Body of pancreas (tissue), 4 donors: ENCODE results near the gene PTPN14. TPM values are rescaled to one million over a fixed set of nuclear protein-coding genes. Genes with fewer than 3 reads are reported as not detected.

Experiments used
- ATAC-seq: fragments of 150-250 bp; one replicate; pipeline ENCODE4 v1.9.1; 2016
- DNase-seq, 4 donors: peaks; one replicate each; pipeline ENCODE4 v3.0.0-alpha.2; 2019
- H3K27ac ChIP-seq, 4 donors: fragments of 200-600 bp; sonication (generic); 1 replicate in 3 of 4; 2 replicates in 1 of 4; pipeline versions ENCODE4 v1.5.1 to v1.6.1; 2016 to 2019; ENCODE audit warnings: mild to moderate bottlenecking in 1 of 4, mixed read lengths in 1 of 4, moderate library complexity in 1 of 4
- H3K27me3 ChIP-seq, 2 donors: fragments of 200-600 bp; sonication (generic); one replicate each; pipeline ENCODE4 v1.6.0; 2016; ENCODE audit warnings: mild to moderate bottlenecking in 1 of 2
- H3K36me3 ChIP-seq, 2 donors: fragments of 200-600 bp; sonication (generic); replicated peaks in 1 of 2; 2 replicates each; pipeline ENCODE4 v1.5.1; 2016; ENCODE audit warnings: low read depth in 2 of 2; ENCODE audit not compliant: insufficient read depth in 1 of 2
- H3K4me1 ChIP-seq: fragments of 200-600 bp; sonication (generic); one replicate; pipeline ENCODE4 v1.6.0; 2016
- H3K4me3 ChIP-seq, 2 donors: fragments of 200-600 bp; sonication (generic); 1 replicate in 1 of 2; 2 replicates in 1 of 2; pipeline ENCODE4 v1.5.1; 2016 to 2019
- H3K9me3 ChIP-seq, 3 donors: fragments of 200-600 bp; sonication (generic); 1 replicate in 2 of 3; 2 replicates in 1 of 3; pipeline ENCODE4 v1.5.1; 2016
- CTCF ChIP-seq, 7 experiments: fragments of 450-650 bp in 4 of 7; fragments of 200-600 bp in 3 of 7; sonication (generic) in 3 of 7; IDR thresholded peaks; one replicate each; pipeline ENCODE4 v1.5.1; 2016 to 2019; ENCODE audit warnings: antibody characterized with exemption in 7 of 7
- POLR2A ChIP-seq, 3 donors: fragments of 450-650 bp; IDR thresholded peaks; one replicate each; pipeline ENCODE4 v1.6.1; 2016; ENCODE audit warnings: antibody characterized with exemption in 3 of 3, mild to moderate bottlenecking in 2 of 3
- WGBS, 2 donors: methylation state at CpG; one replicate each; pipeline ENCODE4 v1.1.5; 2017; 5-methylcytosine and 5-hydroxymethylcytosine counted together
- intact Hi-C: fragments of 100-400 bp; cut with DNase I; formaldehyde crosslinking; loops from one replicate; pipeline ENCODE4 v1.15.1; 2023
- total RNA-seq, 2 donors: library from RNA; depleted of rRNA; stranded (reverse); fragments of >200 nt; gene quantifications; one replicate each; pipeline ENCODE4 v1.1.0, GENCODE V29; 2016

PTPN14 gene
- total RNA-seq, 2 donors from 2014 or later, result 10.5 to 18.7 TPM

GRCh38 chr1:214538496-214538895, 12.9 kb downstream of the PTPN14 start:
- Histone ChIP-seq H3K36me3 (no peaks in the 10 kb centered on the region), H3K27me3 (no peaks in the 10 kb centered on the region), H3K9me3 (no peaks in the 10 kb centered on the region), H3K27ac (no peak overlapping the region), H3K4me1 (peaks cover 5% of the 10 kb centered on the region), H3K4me3 (no peak overlapping the region)
- ATAC-seq, result no peak
- WGBS, 2 donors, result 57 to 62% methylated on average over 3 of the region's 3 CpGs
- intact Hi-C loops, result no loop called here
- no peak for DNase-seq
- no peak for TF ChIP-seq POLR2A (IDR thresholded peaks at IDR 0.05)
- no peak for TF ChIP-seq CTCF (IDR thresholded peaks at IDR 0.05)

- ATAC-seq, result no peak
- TF ChIP-seq CTCF (IDR thresholded peaks at IDR 0.05) (no peak), POLR2A (IDR thresholded peaks at IDR 0.05) (no peak)
- WGBS, 2 donors, result 82% methylated on average over 4 of the region's 4 CpGs
- no peak for DNase-seq
- Histone ChIP-seq H3K27me3 (no peaks in the 10 kb centered on the region), H3K27ac (no peak overlapping the region), H3K36me3 (no peaks in the 10 kb centered on the region), H3K9me3 (no peaks in the 10 kb centered on the region), H3K4me1 (peaks cover 5% of the 10 kb centered on the region), H3K4me3 (no peak overlapping the region)
- intact Hi-C loops, result no loop called here
Measured at GRCh38 chr1:214537872-214538473, 13.4 kb downstream of the PTPN14 start.

GRCh38 chr1:214537219-214537618, 14.2 kb downstream of the PTPN14 start:
- H3K27ac ChIP-seq, result no peak overlapping the region
- DNase-seq (no peak), ATAC-seq (no peak)
- H3K9me3 ChIP-seq, result no peaks in the 10 kb centered on the region
- no peak overlapping the region for H3K4me3 ChIP-seq
- H3K36me3 ChIP-seq, result no peaks in the 10 kb centered on the region
- WGBS, 2 donors, result 69 to 70% methylated on average over 5 of the region's 5 CpGs
- no peak for TF ChIP-seq CTCF (IDR thresholded peaks at IDR 0.05)
- TF ChIP-seq POLR2A (IDR thresholded peaks at IDR 0.05), result no peak
- intact Hi-C loops, result no loop called here
- H3K4me1 ChIP-seq, result peaks cover 5% of the 10 kb centered on the region
- H3K27me3 ChIP-seq, result no peaks in the 10 kb centered on the region

- ATAC-seq (no peak), DNase-seq (no peak)
- H3K27me3 ChIP-seq, result no peaks in the 10 kb centered on the region
- no peaks in the 10 kb centered on the region for H3K36me3 ChIP-seq
- intact Hi-C loops, result no loop called here
- no peak overlapping the region for H3K4me3 ChIP-seq
- H3K4me1 ChIP-seq, result peaks cover 1% of the 10 kb centered on the region
- TF ChIP-seq POLR2A (IDR thresholded peaks at IDR 0.05) (no peak), CTCF (IDR thresholded peaks at IDR 0.05) (no peak)
- 86 to 93% methylated on average over 8 to 9 of the region's 9 CpGs for WGBS, 2 donors
- no peaks in the 10 kb centered on the region for H3K9me3 ChIP-seq
- no peak overlapping the region for H3K27ac ChIP-seq
Measured at GRCh38 chr1:214532070-214532469, 19.3 kb downstream of the PTPN14 start.

GRCh38 chr1:214525535-214526019, 25.8 kb downstream of the PTPN14 start:
- H3K4me1 ChIP-seq, result no peaks in the 10 kb centered on the region
- no peak overlapping the region for H3K27ac ChIP-seq
- intact Hi-C loops, result no loop called here
- DNase-seq (no peak), ATAC-seq (no peak)
- no peaks in the 10 kb centered on the region for H3K27me3 ChIP-seq
- TF ChIP-seq CTCF (IDR thresholded peaks at IDR 0.05), result no peak
- no peak for TF ChIP-seq POLR2A (IDR thresholded peaks at IDR 0.05)
- WGBS, 2 donors, result 82 to 88% methylated on average over 5 of the region's 5 CpGs
- H3K4me3 ChIP-seq, result no peak overlapping the region
- no peaks in the 10 kb centered on the region for H3K9me3 ChIP-seq
- H3K36me3 ChIP-seq, result no peaks in the 10 kb centered on the region
